ENCODE data around the gene SCAI.

- TF ChIP-seq POLR2AphosphoS5 (IDR thresholded peaks at IDR 0.05; ENCODE audit: low read depth, low read length) (no peak), POLR2A (IDR thresholded peaks at IDR 0.05; ENCODE audit: low read depth, low read length) (no peak), TAF1 (IDR thresholded peaks at IDR 0.05; ENCODE audit: borderline replicate concordance, low read depth, low read length) (no peak)
These were observed 81.9 kb downstream of the SCAI start for GRCh38 chr9:125061391-125061790.

Data from GM12892 (cell line).